ENCODE measurements around the gene FAM47C.

DNA sequence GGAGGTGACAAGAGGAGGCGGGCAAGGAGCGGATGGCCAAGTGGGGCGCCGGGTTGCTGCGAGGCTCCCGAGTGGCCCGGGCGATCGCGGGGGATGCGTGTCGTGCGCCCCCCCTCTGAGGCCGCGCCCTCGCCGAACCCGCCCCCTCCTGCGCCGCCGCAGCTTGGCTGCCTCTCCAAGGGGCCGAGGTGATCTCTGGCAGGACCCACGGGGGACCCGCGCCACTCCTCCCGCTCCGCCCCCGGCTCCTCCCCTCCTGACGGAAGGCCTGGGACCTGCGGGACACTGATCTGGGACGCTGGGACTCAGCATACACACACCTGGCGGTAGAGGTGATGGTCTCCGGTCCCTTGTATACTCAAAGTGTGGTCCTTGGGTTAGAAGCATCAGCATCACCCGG is 21.9 kb upstream of the FAM47C start:
- TF ChIP-seq EZH2 (IDR thresholded peaks at IDR 0.05): no peak
- TF ChIP-seq POLR2AphosphoS5 (IDR thresholded peaks at IDR 0.05; ENCODE audit: borderline replicate concordance, low read depth, low read length): no peak
